ENCODE measurements around the gene INTS12.

DNA sequence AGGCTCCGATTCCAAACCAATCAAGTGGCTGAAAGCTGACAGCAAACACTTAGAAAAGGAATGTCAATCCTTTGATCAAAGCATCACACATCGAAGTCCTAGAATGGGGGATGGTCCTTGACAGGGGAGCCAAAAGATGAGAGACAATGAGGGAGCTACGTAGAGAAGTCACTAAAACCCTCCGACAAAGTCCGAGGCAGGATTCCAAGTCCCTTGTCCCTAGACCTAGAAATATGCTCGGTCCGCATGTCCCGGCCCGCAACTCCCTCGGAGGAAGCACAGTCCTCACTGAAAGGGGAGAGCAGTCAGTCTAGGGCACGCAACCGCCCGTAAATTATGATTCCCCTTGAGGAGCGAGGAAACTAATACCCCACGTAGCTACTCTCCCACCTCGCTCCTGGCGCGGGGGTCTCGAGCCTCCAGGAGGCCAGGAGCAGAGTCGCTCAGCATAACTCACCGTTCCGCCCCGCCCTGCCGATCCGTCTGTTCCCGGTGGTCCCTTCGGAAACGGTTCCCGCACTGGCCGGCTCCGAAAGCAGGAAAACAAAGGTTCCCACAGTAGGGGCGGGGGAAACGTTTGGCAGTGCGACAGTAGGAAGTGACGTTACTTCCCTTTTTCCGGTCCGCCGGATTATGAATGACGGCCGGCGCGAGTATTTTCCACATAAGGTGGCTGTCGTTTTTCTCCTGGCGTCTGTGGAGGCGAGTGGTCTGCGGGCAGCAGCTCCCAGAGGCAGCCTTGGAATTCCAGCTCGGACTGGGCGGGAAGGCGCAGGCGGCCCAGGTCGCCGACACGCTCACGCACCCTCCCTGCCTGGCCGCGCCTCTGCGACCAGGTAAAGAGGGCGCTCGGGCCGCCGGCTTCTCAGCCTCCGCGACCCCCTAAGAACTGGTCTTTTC lies at the start of gene INTS12, which contains the start of gene GSTCD:
- TF ChIP-seq ZNF274 (IDR thresholded peaks at IDR 0.05; ENCODE audit: insufficient read depth, insufficient read length), result no peak
- TF ChIP-seq IRF3 (IDR thresholded peaks at IDR 0.05), result peak; percentile 66; the same call in 1 of the 2 replicates
- peak; percentile 88 for TF ChIP-seq LARP7 (IDR thresholded peaks at IDR 0.05)
- TF ChIP-seq, protein P1, sequence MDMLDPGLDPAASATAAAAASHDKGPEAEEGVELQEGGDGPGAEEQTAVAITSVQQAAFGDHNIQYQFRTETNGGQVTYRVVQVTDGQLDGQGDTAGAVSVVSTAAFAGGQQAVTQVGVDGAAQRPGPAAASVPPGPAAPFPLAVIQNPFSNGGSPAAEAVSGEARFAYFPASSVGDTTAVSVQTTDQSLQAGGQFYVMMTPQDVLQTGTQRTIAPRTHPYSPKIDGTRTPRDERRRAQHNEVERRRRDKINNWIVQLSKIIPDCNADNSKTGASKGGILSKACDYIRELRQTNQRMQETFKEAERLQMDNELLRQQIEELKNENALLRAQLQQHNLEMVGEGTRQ (IDR thresholded peaks at IDR 0.05; ENCODE audit: borderline replicate concordance, low read depth, low read length), result no peak
- TF ChIP-seq TARDBP (IDR thresholded peaks at IDR 0.05; ENCODE audit: borderline replicate concordance), result peak; percentile 88; the same call in 1 of the 2 replicates
- TF ChIP-seq, protein P2, sequence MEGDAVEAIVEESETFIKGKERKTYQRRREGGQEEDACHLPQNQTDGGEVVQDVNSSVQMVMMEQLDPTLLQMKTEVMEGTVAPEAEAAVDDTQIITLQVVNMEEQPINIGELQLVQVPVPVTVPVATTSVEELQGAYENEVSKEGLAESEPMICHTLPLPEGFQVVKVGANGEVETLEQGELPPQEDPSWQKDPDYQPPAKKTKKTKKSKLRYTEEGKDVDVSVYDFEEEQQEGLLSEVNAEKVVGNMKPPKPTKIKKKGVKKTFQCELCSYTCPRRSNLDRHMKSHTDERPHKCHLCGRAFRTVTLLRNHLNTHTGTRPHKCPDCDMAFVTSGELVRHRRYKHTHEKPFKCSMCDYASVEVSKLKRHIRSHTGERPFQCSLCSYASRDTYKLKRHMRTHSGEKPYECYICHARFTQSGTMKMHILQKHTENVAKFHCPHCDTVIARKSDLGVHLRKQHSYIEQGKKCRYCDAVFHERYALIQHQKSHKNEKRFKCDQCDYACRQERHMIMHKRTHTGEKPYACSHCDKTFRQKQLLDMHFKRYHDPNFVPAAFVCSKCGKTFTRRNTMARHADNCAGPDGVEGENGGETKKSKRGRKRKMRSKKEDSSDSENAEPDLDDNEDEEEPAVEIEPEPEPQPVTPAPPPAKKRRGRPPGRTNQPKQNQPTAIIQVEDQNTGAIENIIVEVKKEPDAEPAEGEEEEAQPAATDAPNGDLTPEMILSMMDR (IDR thresholded peaks at IDR 0.05 in 2 of 3, conservative IDR thresholded peaks at IDR 0.05 in 1 of 3; ENCODE audit: control insufficient read depth in 2 of 3, extremely low read depth in 1 of 3, insufficient read depth in 1 of 3, low read depth in 3 of 3, low read length in 3 of 3), result no peak
- TF ChIP-seq EZH2 (IDR thresholded peaks at IDR 0.05; ENCODE audit: borderline replicate concordance, control insufficient read depth, low read depth, low read length), result no peak
- TF ChIP-seq POLR2A (IDR thresholded peaks at IDR 0.05; ENCODE audit: low read depth, low read length), result peak; percentile 93
- TF ChIP-seq CREM (IDR thresholded peaks at IDR 0.05; ENCODE audit: low read depth), result peak; percentile 99
- TF ChIP-seq ZBED1 (IDR thresholded peaks at IDR 0.05; ENCODE audit: borderline replicate concordance), result peak; percentile 89; the same call in 1 of the 2 replicates
- peak; percentile 90 for TF ChIP-seq RCOR1 (conservative IDR thresholded peaks at IDR 0.05; ENCODE audit: low read depth, low read length)
- peak; percentile 49 to 94; a peak in 3 of 4 replicates for TF ChIP-seq SRF (IDR thresholded peaks at IDR 0.05; ENCODE audit: low read depth in 2 of 2, low read length in 2 of 2)
- no peak for TF ChIP-seq E4F1 (IDR thresholded peaks at IDR 0.05; ENCODE audit: borderline replicate concordance, partially characterized antibody)
